Measurements from ENCODE around the gene CSTF2T.
A peak's percentile ranks its signal among the peaks of the same experiment; 100 is the strongest.

CSTF2T gene

GRCh38 chr10:51699475-51700227 lies at the start of gene CSTF2T:
TSS of gene CSTF2T (minus strand) at chr10:51699595. CDS start at chr10:51699549, 46 bp downstream.
- DNase-seq, result peak; percentile 91

- no peak for DNase-seq
These were observed 49.6 kb upstream of the CSTF2T start for GRCh38 chr10:51748959-51749358.

- DNase-seq, result no peak
These were observed 47.8 kb upstream of the CSTF2T start for GRCh38 chr10:51747216-51747615.

GRCh38 chr10:51745397-51745796 lies 46.0 kb upstream of the CSTF2T start:
- DNase-seq, result no peak

- DNase-seq, result no peak
These were observed 45.0 kb upstream of the CSTF2T start for GRCh38 chr10:51744235-51745000.

- no peak for DNase-seq
These were observed 43.8 kb upstream of the CSTF2T start for GRCh38 chr10:51743146-51743545.

GRCh38 chr10:51733057-51733456 lies 33.7 kb upstream of the CSTF2T start:
- DNase-seq, result no peak

- DNase-seq, result no peak
These were observed 30.6 kb upstream of the CSTF2T start for GRCh38 chr10:51729822-51730555.

- no peak for DNase-seq
These were observed 24.6 kb upstream of the CSTF2T start for GRCh38 chr10:51724038-51724437.

- no peak for DNase-seq
These were observed 19.5 kb upstream of the CSTF2T start for GRCh38 chr10:51718804-51719291.

GRCh38 chr10:51716981-51717380 lies 17.6 kb upstream of the CSTF2T start:
- no peak for DNase-seq

GRCh38 chr10:51711519-51711891 lies 12.1 kb upstream of the CSTF2T start:
- no peak for DNase-seq

- DNase-seq, result no peak
These were observed 10.1 kb upstream of the CSTF2T start for GRCh38 chr10:51709324-51709972.

GRCh38 chr10:51708609-51709008 lies 9.2 kb upstream of the CSTF2T start:
- no peak for DNase-seq

- no peak for DNase-seq
These were observed 8.5 kb upstream of the CSTF2T start for GRCh38 chr10:51707821-51708424.

- no peak for DNase-seq
These were observed 8.0 kb upstream of the CSTF2T start for GRCh38 chr10:51707392-51707791.

- no peak for DNase-seq
These were observed 6.8 kb upstream of the CSTF2T start for GRCh38 chr10:51706225-51706624.

GRCh38 chr10:51705774-51706173 lies 6.4 kb upstream of the CSTF2T start:
- no peak for DNase-seq

GRCh38 chr10:51700228-51700817 lies 928 bp upstream of the CSTF2T start:
- peak; percentile 20 for DNase-seq

- no peak for DNase-seq
These were observed 285 bp downstream of the CSTF2T start for GRCh38 chr10:51699145-51699474.

- DNase-seq, result no peak
These were observed 827 bp downstream of the CSTF2T start for GRCh38 chr10:51698473-51699063.

- DNase-seq, result no peak
These were observed 3.1 kb downstream of the CSTF2T start for GRCh38 chr10:51696251-51696650.
